KMS-11 (cell line): ENCODE data around the gene PRDM8.

Experiments
- H2AFZ ChIP-seq: fragments of 200-600 bp; sonication (generic); 2 replicates; pipeline ENCODE4 v1.6.1; 2016; ENCODE audit warnings: antibody characterized with exemption, mixed run types, low read depth
- H3K27ac ChIP-seq: fragments of 200-600 bp; sonication (generic); 2 replicates; pipeline ENCODE4 v1.6.1; 2016; ENCODE audit warnings: mild to moderate bottlenecking, mixed run types
- H3K27me3 ChIP-seq: fragments of 200-600 bp; sonication (generic); 2 replicates; pipeline ENCODE4 v1.6.1; 2017; ENCODE audit warnings: mild to moderate bottlenecking, low read depth, mixed run types, moderate library complexity; ENCODE audit not compliant: insufficient read depth
- H3K36me3 ChIP-seq: fragments of 200-600 bp; sonication (generic); 2 replicates; pipeline ENCODE4 v1.6.1; 2017; ENCODE audit warnings: mild to moderate bottlenecking, mixed run types; ENCODE audit not compliant: insufficient read depth
- H3K4me1 ChIP-seq: fragments of 200-600 bp; sonication (generic); 2 replicates; pipeline ENCODE4 v1.6.1; 2016; ENCODE audit warnings: mild to moderate bottlenecking, low read depth, mixed run types; ENCODE audit not compliant: poor library complexity, severe bottlenecking
- H3K4me2 ChIP-seq: fragments of 200-600 bp; sonication (generic); 2 replicates; pipeline ENCODE4 v1.7.0; 2016; ENCODE audit warnings: mild to moderate bottlenecking, mixed run types
- H3K4me3 ChIP-seq: fragments of 200-600 bp; sonication (generic); IDR thresholded peaks from 2 replicates; pipeline ENCODE4 v1.6.1; 2017; ENCODE audit warnings: low read depth, low read length, mixed read lengths; ENCODE audit not compliant: insufficient read depth
- H3K79me2 ChIP-seq: fragments of 200-600 bp; sonication (generic); 2 replicates; pipeline ENCODE4 v1.6.1; 2016; ENCODE audit warnings: low read depth, mixed run types; ENCODE audit not compliant: insufficient read depth
- H3K9ac ChIP-seq: fragments of 200-600 bp; sonication (generic); 2 replicates; pipeline ENCODE4 v1.6.1; 2016; ENCODE audit warnings: mild to moderate bottlenecking, mixed run types
- H4K20me1 ChIP-seq: fragments of 200-600 bp; sonication (generic); 2 replicates; pipeline ENCODE4 v1.6.1; 2016; ENCODE audit warnings: mild to moderate bottlenecking, mixed run types; ENCODE audit not compliant: insufficient read depth
- TF ChIP-seq, protein P1 (sequence below): fragments of 200-600 bp; sonication (generic); conservative IDR thresholded peaks from 2 replicates; pipeline ENCODE4 v1.6.1; 2017; ENCODE audit warnings: low read depth, mild to moderate bottlenecking, antibody characterized with exemption, low read length, moderate library complexity, mixed read lengths

Gene PRDM8

DNA sequence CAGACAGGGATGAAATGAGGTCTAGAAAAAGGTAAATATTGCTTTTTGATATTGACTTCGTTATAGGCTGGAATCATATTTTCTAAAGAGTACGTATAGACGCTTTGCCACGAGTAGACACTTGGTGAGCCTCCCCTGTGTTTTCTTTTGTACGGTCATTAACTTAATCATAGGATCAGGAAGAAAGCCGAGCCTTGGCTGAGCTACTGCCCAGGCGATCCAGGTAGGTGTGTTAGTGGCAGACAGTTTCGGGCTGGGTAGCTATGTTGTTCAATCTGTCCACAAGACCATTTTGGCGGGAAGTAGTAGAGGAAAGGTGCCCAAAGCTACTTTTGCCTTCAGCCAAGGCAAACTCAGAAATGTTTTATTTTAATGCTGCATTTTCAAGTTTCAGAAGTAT, 8.8 kb downstream of the PRDM8 start:
- Histone ChIP-seq H3K4me1 (peaks cover 12% of the 10 kb centered on the region), H3K36me3 (no peaks in the 10 kb centered on the region), H3K79me2 (no peaks in the 10 kb centered on the region), H2AFZ (no peak overlapping the region), H3K4me2 (no peak overlapping the region), H3K9ac (no peak overlapping the region), H4K20me1 (no peaks in the 10 kb centered on the region), H3K4me3 (no peak overlapping the region), H3K27me3 (no peaks in the 10 kb centered on the region), H3K27ac (no peak overlapping the region)
- TF ChIP-seq, protein P1, sequence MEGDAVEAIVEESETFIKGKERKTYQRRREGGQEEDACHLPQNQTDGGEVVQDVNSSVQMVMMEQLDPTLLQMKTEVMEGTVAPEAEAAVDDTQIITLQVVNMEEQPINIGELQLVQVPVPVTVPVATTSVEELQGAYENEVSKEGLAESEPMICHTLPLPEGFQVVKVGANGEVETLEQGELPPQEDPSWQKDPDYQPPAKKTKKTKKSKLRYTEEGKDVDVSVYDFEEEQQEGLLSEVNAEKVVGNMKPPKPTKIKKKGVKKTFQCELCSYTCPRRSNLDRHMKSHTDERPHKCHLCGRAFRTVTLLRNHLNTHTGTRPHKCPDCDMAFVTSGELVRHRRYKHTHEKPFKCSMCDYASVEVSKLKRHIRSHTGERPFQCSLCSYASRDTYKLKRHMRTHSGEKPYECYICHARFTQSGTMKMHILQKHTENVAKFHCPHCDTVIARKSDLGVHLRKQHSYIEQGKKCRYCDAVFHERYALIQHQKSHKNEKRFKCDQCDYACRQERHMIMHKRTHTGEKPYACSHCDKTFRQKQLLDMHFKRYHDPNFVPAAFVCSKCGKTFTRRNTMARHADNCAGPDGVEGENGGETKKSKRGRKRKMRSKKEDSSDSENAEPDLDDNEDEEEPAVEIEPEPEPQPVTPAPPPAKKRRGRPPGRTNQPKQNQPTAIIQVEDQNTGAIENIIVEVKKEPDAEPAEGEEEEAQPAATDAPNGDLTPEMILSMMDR = no peak

DNA sequence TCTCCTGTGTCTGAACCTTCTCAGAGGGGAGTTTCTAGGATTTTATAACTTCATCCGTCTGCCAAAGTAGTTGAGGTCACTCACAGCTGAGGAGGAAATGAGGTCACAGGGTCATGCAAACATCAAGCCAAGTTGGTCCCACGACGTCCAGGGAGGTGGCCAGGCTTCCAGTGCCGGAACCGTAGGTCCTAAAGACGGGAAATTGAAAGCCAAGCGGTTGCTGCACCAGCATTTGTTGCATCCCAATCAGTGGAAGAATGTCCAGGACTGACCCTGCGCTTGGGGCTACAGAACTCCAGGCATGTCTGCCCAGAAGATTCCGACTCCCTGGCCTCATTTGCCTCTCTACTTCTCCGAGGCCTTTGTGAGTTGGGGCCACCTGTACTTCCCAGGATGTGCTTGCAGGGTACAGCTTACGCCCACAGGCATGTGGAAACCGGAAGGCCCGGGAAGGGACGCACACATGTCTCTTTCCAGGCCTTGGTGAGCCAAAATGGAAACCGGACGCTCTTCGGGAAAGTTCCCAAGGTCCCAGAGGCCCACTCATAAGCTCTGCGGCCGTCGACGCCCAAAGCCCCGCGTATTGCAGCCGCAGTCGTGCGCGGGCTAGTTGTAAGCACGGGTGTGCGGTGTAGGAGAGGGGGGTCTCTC, 9.3 kb downstream of the PRDM8 start:
- TF ChIP-seq, protein P1 = no peak
- H3K4me3 ChIP-seq = no peak overlapping the region
- no peak overlapping the region for H2AFZ ChIP-seq
- no peak overlapping the region for H3K27ac ChIP-seq
- no peaks in the 10 kb centered on the region for H3K27me3 ChIP-seq
- no peak overlapping the region for H3K4me2 ChIP-seq
- H3K9ac ChIP-seq = no peak overlapping the region
- H3K36me3 ChIP-seq = no peaks in the 10 kb centered on the region
- peaks cover 7% of the 10 kb centered on the region for H3K4me1 ChIP-seq
- H3K79me2 ChIP-seq = no peaks in the 10 kb centered on the region
- no peaks in the 10 kb centered on the region for H4K20me1 ChIP-seq

DNA sequence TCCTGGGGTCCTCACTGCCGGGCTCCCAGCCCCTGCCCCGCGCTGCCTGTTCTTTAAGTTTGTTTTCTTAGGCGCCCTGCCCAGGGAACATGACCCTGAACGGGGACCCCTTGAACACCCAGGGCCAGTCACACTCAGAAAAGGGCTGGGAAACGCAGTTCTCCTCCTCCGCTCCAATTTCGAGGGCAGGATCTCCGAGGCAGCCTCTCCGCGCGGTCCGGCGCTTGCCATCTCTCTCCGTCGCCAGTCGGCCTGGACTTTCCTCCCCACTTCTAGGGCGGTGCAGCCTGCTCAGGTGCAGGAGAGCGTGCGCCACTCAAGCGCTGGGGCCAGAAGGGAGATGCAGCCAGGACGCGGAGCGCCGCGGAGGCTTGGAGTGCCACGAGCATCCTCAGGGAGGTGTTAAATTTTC, 9.9 kb downstream of the PRDM8 start:
- TF ChIP-seq, protein P1 = no peak
- Histone ChIP-seq H3K4me2 (no peak overlapping the region), H2AFZ (no peak overlapping the region), H3K27ac (no peak overlapping the region), H4K20me1 (no peaks in the 10 kb centered on the region), H3K9ac (no peak overlapping the region), H3K4me1 (peaks cover 6% of the 10 kb centered on the region), H3K4me3 (no peak overlapping the region), H3K27me3 (no peaks in the 10 kb centered on the region), H3K36me3 (no peaks in the 10 kb centered on the region), H3K79me2 (no peaks in the 10 kb centered on the region)

DNA sequence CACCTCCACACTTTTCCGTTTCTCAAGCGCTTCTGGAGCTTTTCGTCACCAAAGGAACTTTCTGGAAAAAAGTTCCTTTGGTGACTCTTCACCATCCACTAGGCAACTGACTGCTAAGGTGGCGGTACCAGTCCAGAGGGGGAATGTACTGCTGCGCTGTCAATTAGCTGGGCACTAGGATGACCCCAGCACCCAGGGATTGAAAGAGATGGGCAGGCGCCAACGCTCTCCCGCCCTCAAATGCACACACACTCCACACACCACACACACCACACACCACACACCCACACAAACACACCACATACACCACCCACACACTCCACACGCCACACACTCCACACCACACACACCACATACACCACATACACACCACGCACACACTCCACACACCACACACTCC, 10.4 kb downstream of the PRDM8 start:
- Histone ChIP-seq H3K27me3 (no peaks in the 10 kb centered on the region), H3K36me3 (no peaks in the 10 kb centered on the region), H4K20me1 (no peaks in the 10 kb centered on the region), H3K27ac (no peak overlapping the region), H3K79me2 (no peaks in the 10 kb centered on the region), H2AFZ (no peak overlapping the region), H3K4me1 (peaks cover 6% of the 10 kb centered on the region), H3K4me3 (no peak overlapping the region), H3K9ac (no peak overlapping the region), H3K4me2 (no peak overlapping the region)
- TF ChIP-seq, protein P1 = no peak
